HG02571 (cell line): ENCODE data around the gene NOVA1.

Experiments
- ATAC-seq: cut with Tn5 transposase; IDR thresholded peaks from one replicate; pipeline ENCODE4 v1.9.1; 2021; ENCODE audit warnings: mild to moderate bottlenecking, moderate library complexity; ENCODE audit not compliant: unreplicated experiment

Gene NOVA1

GRCh38 chr14:26594756-26595545, 2.9 kb downstream of the NOVA1 start:
- ATAC-seq: no peak

GRCh38 chr14:26594148-26594547, 3.7 kb downstream of the NOVA1 start:
- no peak for ATAC-seq

- ATAC-seq: no peak
Observed at GRCh38 chr14:26593357-26593756, 4.5 kb downstream of the NOVA1 start.

DNA sequence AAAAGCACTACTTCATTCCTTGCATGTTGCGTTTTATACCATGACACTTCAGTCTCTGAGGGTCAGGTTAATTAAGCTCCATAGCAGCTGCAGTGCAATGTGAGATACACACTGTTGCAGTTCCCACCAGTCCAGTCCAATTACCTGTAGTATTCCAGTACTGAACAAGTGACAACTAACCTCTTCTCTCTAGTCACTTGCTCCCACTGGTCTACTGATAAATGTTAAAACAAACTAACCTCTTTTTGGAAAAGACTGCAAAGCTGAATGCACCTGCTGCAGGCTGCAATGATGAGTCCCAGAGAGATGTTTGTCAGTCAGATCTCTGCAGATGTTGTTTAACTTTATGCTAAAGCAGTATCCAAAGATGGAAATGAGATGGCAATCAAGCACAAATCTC, 7.9 kb downstream of the NOVA1 start:
- ATAC-seq: no peak

DNA sequence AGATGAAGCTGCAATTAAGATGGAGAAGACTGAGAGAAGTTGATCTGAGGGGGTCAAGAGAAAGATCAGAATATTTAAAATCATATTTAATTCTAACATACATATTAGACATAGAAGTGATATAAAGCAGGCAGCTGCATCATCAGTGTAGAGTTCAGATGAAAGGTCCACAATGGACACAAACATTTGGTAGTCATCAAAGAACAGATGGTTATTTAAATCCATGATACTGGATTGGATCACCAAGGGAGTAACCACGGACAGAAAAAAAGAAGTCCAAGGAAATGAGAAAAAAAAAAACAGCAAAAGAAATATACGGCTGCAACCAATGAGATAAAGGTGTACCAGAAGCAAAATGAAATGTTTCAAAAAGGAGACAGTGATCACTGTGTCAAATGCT, 20.1 kb downstream of the NOVA1 start:
- no peak for ATAC-seq

DNA sequence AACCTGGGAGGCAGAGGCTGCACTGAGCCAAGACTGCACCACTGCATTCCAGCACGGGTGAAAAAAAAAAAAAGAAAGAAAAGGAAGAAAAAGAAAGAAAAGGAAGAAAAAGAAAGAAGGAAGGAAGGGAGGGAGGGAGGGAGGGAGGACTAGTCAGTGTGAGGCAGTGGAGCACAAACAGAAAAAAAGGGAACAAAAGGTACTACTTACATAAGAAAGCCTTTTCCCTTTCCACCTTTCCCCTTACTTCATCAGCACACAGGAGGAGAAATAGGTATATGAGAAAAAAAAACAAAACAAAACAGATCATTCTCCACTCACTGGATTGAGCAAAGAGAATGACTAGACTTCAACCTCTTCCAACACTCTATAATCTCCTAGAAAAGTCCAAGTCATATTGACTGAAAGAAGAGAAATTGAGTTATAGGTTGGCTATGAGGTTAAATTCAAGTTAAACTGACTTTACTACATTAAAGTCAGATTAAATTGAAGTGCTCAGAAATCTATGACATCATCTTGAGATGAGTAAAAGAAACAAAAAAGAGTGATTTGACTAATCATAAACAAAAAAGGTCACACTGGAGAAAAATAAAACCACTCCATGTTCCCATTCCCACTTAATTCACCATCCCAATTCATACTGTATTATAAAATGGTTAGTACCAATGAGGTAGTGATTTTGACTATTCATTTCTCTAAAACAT, 43.6 kb downstream of the NOVA1 start:
- ATAC-seq: no peak

DNA sequence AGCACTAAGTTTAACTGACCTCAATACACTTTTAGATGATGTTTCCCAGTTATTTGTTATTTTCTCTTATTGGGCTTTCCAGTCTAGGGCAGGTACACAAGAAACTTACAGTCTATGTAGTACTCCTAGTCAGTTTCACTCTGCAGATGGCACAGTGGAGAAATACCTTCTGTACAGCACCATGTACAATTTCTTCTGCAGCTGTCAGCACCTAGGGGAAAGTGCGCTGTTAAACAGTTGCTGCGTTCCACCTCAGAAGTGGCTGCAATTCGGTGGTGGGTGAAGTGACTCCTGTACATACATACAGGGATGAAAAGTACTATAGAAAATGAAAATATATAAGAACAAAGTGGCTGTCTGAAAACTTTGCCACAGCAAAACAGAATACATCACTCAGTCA, 48.3 kb downstream of the NOVA1 start:
- no peak for ATAC-seq

DNA sequence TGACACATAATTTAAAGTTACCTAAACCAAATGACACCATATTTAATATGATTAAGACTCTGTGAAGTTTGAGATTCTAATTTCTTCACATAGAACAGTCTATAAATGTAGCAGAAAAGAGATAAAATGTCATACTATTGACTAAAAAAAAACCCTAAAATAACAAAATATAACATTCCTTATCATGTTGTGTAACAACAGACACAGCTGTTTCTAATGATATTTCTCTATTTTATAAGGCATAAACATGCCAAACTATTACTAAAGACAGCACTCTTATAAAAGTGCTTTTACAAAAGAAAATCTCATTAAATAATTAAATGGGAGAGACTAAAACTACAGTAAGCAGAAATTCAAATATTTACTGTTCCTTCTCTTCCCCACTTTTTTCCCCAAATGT, 49.4 kb downstream of the NOVA1 start:
- no peak for ATAC-seq

DNA sequence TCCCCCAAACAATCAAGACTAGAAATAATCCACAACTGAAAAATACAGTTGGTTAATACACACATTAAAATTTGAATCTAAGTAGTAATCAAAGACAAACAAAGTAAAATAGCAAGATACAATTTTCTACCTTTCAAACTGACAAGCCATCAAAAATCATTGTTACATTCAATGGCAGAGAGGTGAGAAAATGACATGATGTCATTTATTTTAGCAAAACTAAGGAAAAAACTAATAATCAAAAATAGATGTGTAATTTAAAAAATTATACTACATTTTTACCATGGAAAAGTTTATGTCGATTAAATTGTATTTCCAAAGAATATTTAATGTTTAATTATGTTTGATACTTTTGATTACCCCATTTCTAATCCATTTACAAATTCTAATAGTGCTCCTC, 59.7 kb downstream of the NOVA1 start:
- no peak for ATAC-seq

DNA sequence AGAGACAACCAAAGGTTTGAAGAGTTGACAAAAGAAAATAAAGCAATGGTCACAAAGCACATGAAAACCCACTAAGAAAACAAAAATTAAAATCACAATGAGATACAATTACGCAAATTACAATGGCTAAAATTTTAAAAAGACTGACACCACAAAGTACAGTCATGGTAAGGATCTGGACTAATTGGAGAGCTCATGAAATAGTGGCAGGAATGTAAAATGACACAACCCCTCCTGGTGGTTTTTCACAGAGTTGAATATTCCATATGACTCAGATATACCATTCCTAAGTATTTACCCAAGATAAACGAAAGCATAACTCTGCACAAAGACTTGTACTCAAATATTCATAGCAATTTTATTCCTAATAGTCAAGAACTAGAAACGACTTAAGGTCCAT, 65.9 kb downstream of the NOVA1 start:
- ATAC-seq: no peak

DNA sequence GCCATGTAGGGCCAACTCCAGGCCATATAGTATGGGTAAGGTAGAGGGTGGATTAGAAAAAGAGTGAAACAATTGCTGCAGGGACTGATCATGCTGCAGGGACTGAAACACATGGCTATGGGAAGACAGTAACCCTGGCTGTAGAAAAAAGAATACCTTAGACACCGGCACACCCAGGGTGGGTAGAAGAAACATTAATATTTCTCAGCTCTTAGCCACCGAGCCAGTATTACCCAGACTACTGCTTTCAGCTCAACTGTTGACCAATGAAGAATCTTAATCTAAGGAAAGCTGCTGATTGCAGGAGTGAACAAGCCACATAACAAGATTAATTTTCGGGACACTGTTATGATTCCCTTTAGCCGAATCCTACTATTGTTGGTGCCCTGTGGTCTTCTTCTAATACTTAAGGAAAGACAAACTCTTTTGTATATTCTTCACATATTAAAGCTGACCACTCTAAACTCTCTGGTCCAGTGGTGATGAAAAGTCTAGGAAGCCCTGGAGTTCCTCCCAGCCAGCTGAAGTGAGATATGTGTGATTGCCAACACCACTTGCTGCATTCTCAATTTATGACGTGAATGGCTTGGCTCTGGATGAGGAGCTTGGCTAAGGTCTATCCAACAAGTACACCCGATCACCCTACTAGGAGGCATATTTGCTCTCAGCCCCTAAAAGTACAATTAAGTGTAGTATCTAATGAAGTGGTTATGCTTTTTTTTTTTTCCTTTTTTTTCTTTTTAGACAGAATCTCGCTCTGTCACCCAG, 69.2 kb downstream of the NOVA1 start:
- ATAC-seq: no peak

DNA sequence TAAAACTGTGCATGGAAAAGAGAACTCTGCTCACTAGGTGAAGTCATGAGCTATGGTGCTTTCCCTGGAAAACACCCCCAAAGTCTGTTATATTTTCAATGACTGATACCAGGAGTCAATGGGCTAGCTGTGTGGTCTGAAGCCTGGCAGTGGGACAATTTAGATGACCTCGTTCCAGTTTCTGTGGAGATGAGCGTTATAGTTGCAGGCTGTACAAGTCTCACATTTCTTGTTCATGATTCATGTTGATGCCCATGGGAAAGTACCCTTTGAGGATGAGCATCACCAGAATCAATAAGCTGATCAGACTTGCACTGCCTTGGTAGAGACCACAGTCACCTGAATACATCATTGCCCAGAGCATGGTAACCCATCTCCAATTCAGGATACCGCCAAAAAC, 70.7 kb downstream of the NOVA1 start:
- ATAC-seq: no peak

DNA sequence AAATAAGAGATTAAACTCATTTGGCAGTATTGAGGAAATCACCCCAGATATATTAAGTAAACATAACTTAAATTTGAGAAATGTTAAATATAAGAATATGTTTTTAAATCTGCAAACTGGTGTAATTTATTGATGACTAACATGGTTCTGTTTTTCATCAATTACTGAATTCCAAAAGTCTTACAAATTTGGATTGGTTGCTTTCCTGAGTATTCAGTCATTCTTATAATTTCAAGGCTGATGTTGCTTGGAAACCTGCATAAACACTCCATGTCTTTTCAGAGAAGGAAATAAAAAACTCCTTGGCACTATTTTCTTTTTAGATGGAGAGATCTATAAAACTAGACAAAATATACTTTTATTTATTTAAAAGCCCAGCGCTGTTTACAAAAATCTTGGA, 71.7 kb downstream of the NOVA1 start:
- no peak for ATAC-seq

- ATAC-seq: no peak
Observed at GRCh38 chr14:26525085-26525484, 72.7 kb downstream of the NOVA1 start.

DNA sequence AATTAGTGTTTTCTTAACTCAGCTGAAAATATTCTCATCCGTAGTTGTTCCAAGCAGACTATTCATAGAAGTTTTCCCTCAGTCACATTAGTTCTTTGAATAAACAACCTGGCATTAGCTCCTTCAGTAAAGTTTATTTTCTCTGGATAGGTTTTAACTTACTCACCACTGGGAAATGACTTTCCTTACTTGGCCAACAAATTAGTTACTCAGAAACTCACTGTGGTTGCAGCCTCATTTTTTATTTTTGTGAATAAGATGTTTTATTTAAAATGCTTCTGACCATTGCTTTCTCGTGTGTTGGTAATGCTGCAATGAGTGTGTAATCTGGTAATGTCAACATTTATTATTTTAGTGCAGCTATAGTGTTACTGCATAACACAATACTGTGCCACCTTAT, 74.9 kb downstream of the NOVA1 start:
- ATAC-seq: no peak

GRCh38 chr14:26517771-26518170, 80.1 kb downstream of the NOVA1 start:
- no peak for ATAC-seq

- ATAC-seq: no peak
Observed at GRCh38 chr14:26500028-26500427, 97.8 kb downstream of the NOVA1 start.

- no peak for ATAC-seq
Observed at GRCh38 chr14:26499546-26499945, 98.3 kb downstream of the NOVA1 start.

- no peak for ATAC-seq
Observed at GRCh38 chr14:26486922-26487321, 110.9 kb downstream of the NOVA1 start.

DNA sequence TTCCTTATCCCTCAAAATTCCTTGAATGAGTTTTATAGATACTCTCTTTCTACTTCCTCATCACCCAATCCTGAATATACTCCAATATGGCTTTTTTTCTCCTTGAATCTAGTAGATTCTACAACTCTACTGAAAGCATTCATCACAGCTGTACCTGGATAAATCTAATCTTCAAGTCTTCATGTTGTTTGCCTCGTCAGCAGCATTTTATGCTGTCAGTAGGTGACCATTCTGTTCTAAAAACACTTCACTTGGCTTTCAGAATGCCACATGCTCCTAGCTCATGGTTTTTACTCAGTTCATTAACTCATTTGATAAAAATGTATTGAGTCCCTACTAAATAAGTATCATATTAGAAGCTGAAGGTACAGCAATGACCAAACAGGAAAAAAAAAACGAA, 113.3 kb downstream of the NOVA1 start:
- ATAC-seq: no peak

DNA sequence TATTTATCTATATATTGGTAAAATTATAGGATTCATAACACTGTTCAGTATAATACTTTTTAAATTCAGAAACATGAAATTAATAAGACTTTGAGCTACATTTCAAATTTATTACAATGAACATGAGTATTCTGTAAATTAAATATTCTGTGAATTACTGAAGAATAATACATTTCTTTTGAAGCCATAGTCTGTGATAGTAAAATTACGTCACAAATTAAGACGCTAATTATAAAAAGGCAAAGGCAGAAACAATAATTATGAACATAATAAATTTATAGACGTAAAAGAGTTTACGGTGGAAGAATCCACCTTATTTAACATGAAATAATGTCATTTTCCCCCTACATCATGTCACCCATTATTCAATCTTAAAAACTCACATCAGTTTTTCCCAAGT, 118.9 kb downstream of the NOVA1 start:
- no peak for ATAC-seq

DNA sequence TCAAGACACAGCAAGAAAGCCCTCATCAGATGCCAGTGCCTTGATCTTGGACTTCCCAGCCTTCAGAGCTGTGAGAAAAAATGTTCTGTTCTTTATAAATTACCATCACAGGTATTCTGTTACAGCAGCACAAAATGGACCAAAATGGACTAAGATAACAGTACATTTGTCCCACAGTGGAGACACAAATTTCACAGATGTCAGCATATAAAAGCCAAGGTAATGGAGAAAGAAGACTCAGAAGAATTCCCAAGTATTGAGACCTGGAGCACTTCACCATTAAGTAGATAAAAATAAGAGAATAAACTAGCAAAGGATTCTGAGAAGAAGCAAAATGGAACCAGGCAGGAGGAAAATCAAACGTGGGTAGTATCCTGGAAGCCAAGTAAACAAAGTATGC, 131.0 kb downstream of the NOVA1 start:
- no peak for ATAC-seq
